C4-2B (cell line): Measurements from ENCODE around the gene ARHGDIB.
A peak's percentile ranks its signal among the peaks of the same experiment; 100 is the strongest.

ENCODE experiments used
- H3K27ac ChIP-seq: fragments of 450-650 bp; 2 replicates; pipeline ENCODE4 v1.5.1; 2017
- ZFX ChIP-seq: fragments of 450-650 bp; IDR thresholded peaks from 2 replicates; pipeline ENCODE4 v1.6.1; 2017
- TF ChIP-seq, protein P1 (sequence below): fragments of 450-650 bp; conservative IDR thresholded peaks from 2 replicates; pipeline ENCODE4 v1.5.1; 2017; ENCODE audit warnings: mild to moderate bottlenecking

ARHGDIB gene

DNA sequence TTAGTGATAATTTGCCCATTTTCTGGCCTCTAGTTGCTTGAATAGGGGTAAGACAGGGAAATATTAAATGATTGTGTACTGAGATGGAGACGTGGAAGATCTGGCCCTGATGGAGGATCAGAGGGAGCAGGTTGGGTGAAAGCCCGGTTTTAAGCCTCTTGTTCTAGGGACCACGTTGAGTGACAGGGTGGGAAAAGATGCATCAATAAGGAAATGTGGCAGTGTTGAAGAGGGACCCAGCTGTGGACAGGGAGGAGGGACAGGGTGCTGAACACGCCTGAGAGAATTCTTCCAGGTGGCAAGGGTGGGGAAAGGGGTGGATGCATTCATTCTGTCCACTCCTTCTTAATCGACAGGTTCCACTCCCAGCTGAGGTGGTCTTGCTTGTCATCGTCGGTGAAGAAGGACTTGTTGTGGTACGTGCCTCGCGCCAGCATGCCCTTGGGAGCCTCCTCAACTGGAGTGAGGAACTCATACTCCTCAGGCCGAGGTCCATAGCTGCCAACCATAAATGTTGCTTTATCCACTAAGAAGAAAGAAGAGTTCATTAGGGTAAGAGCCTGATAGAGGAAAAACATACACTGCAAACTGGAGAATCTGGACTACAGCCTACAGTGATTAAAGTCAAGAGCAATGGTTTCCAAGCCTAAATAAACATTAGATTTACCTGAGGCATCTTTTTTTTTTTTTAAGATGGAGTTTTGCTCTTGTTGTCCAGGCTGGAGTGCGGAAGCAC, 19.0 kb downstream of the ARHGDIB start:
- TF ChIP-seq ZFX, result no peak
- TF ChIP-seq, protein P1, sequence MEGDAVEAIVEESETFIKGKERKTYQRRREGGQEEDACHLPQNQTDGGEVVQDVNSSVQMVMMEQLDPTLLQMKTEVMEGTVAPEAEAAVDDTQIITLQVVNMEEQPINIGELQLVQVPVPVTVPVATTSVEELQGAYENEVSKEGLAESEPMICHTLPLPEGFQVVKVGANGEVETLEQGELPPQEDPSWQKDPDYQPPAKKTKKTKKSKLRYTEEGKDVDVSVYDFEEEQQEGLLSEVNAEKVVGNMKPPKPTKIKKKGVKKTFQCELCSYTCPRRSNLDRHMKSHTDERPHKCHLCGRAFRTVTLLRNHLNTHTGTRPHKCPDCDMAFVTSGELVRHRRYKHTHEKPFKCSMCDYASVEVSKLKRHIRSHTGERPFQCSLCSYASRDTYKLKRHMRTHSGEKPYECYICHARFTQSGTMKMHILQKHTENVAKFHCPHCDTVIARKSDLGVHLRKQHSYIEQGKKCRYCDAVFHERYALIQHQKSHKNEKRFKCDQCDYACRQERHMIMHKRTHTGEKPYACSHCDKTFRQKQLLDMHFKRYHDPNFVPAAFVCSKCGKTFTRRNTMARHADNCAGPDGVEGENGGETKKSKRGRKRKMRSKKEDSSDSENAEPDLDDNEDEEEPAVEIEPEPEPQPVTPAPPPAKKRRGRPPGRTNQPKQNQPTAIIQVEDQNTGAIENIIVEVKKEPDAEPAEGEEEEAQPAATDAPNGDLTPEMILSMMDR, result no peak
- no peak overlapping the region for H3K27ac ChIP-seq

DNA sequence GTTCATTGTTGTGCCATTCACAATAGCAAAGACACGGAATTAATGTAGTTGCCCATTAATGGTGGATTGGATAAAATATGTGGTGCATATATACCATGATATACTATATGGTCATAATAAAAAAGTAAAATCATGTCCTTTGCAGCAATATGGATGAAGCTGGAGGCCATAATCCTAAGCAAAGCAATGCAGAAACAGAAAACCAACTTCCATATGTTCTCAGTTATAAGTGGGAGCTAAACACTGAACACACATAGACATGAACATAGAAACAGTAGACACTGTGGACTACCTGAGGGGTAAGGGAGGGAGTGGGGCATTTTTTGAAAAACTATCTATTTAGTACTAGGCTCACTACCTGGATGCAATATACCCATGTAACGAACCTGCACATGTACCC, 20.0 kb downstream of the ARHGDIB start:
- H3K27ac ChIP-seq, result no peak overlapping the region
- TF ChIP-seq, protein P1, result no peak
- TF ChIP-seq ZFX, result no peak

DNA sequence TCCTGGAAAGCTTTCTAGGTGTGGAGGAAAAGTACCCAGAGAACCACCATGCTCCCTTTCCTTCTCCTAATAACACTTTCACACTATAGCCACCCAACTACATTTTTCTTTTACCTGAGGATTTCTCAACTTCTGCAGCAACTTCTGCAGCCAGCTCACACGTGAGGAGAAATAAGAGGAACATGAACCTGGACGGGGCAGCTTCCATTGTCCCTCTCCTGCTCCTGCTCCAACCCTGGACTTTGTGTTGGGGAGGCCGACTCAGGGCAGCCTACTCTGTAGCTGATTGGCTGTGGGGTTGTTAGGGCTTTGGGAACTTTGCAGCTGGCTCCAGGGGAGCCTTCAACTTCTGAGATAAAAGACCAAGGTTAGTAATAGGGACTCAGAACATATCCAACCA, 23.1 kb downstream of the ARHGDIB start, which contains the start of gene ERP27:
TSS of gene ERP27 (minus strand) at position 237 of the 400 bp plus-strand sequence. CDS start at position 208, 29 bp downstream.
- no peak within 1 kb of the TSS for H3K27ac ChIP-seq
- TF ChIP-seq, protein P1, result no peak
- no peak for TF ChIP-seq ZFX

DNA sequence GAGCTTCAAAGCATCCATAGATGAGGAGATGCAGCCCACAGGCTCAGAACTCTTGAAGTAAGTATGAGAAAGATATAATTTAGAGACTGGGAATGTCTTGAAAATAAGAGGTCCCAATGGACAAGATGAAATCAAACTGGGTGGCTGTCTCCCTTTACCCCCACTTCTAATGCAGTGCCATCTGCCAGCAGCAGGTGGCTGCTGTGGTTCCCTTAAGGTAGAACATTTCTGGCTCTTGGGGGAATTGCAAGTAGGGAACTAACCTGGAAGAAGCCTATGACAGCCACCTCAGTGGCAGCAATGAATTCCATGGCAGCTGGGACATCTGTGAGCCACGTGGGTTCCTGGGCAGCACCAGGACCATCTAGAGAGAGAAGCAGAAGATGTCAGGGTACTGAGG, 23.7 kb downstream of the ARHGDIB start:
- TF ChIP-seq ZFX, result no peak
- TF ChIP-seq, protein P1, result 0 out of 2 replicates have a peak, but pooled peaks have one; percentile 1

DNA sequence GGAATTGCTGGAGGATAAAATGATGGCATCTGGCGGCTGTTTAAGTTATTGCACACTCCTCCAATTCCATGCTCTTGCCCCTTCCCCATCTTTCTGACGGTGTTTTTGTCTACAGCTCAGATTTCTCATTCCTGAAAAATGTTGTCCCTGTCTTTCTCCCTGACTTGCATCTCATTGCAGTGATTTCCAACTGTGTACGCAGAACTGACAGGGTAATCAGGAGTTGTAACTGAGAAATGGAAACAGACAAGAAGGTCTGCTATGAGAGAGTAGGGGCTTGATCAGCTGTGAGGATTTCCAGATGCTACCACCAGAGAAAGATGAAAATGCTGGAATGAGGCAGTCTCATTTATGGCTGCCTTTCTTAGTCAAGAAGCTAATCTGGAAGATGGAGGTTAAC, 24.4 kb downstream of the ARHGDIB start:
- TF ChIP-seq, protein P1, result no peak; the same call in 1 of the 2 replicates
- no peak for TF ChIP-seq ZFX
- no peak overlapping the region for H3K27ac ChIP-seq

More for the DNA sequence above, 23.7 kb downstream of the ARHGDIB start:
- H3K27ac ChIP-seq, result no peak overlapping the region

DNA sequence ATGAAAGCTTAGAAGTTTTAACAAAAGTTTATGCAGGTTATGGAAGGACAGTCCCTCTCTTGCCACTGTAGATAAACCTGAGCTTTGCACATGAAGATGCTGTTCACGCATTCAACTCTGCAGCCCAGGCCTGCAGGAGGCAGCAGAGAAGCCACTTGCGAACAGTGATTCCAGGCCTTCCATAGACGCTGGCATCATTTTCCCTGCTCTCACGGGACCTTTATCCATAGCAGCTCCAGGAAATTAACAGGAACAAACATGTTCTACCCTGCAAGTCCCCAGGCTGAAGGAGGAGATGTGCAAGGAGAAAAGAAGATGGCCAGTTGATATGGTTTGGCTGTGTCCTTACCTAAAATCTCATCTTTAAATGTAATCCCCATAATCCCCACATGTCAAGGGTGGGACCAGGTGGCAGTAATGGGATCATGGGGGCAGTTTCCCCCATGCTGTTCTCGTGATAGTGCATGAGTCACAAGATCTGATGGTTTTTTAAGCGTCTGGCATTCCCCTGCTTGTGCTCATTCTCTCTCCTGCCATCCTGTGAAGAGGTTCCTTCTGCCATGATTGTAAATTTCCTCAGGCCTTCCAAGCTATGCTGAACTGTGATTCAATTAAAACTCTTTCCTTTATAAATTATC, 25.1 kb downstream of the ARHGDIB start:
- no peak overlapping the region for H3K27ac ChIP-seq
- no peak for TF ChIP-seq ZFX
- TF ChIP-seq, protein P1, result peak; percentile 14

DNA sequence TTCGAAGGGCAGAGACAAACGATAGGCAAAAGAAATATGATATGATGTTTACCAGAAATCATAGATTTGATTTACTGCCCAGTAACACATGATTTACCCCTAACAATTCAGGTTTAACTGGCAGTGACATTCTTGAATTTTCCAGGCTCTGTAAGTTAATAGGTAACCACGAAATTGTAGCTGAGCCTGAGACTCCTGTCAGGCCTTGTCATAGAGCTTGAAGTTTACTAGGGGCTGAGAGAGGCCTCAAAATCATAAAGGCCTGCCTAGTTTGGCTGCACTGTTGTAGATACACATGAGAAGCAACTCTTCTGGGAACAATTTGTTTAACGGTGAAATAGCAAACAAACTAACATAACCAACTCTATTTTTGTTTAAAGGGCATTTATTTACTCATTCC, 26.4 kb downstream of the ARHGDIB start:
- no peak for TF ChIP-seq ZFX
- TF ChIP-seq, protein P1, result no peak
- H3K27ac ChIP-seq, result no peak overlapping the region
